BE2C (cell line): ENCODE results near the gene ZC3H12C.

Experiments used
- DNase-seq: peaks from one replicate; pipeline ENCODE4 v3.0.0-alpha.2; 2020
- H3K27me3 ChIP-seq: fragments of 250-450 bp; sonication (Bioruptor Pico); 2 replicates; pipeline ENCODE4 v1.5.1; 2020; ENCODE audit warnings: mild to moderate bottlenecking
- H3K36me3 ChIP-seq: fragments of 250-450 bp; sonication (Bioruptor Pico); 2 replicates; pipeline ENCODE4 v1.5.1; 2020; ENCODE audit warnings: mild to moderate bottlenecking
- H3K4me1 ChIP-seq: fragments of 250-450 bp; sonication (Bioruptor Pico); 2 replicates; pipeline ENCODE4 v1.5.1; 2020
- H3K4me3 ChIP-seq: 2 replicates; pipeline ENCODE4 v1.5.1; 2011; ENCODE audit warnings: low read depth, low read length
- H3K9me3 ChIP-seq: fragments of 250-450 bp; sonication (Bioruptor Pico); 2 replicates; pipeline ENCODE4 v1.5.1; 2020
- CTCF ChIP-seq: IDR thresholded peaks from 2 replicates; pipeline ENCODE4 v1.5.1; 2012; ENCODE audit warnings: mild to moderate bottlenecking, low read depth, low read length

The ZC3H12C gene

DNA sequence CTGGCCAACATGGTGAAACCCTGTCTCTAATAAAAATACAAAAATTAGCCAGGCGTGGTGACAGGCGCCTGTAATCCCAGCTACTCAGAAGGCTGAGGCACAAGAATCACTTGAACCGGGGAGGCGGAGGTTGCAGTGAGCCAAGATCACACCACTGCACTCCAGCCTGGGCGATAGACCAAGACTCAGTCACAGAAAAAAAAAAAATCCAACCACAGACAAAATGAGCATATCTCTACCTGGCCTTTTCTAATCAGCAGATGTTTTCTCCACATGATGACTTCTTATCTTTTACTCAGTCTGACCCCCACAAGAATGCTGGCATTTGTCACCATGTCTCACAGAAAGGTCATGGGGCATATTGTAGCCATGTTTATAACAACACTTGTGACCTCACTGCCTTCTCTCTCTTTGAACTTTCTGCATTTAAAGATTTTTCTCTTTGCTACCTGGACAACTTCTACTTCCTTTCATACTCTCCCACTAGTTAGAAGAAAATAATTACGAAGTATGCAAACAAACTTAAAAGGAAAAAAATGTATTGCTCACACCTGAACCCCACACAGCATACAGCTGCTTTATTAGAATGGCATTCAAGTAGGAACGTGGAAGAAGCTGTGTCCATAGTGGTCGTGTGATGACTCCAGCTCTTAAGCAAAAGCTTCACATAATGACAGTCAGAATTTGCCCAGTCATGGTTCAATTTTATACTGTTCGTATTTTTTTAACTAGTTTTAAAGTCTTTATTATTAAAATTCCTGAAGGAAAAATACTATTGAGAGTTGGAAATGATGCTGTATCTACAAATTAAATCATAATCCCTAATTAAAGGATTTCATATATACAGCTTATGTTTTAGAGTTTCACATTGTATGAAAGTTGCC lies 65.4 kb downstream of the ZC3H12C start:
- peaks cover 19% of the 10 kb centered on the region for H3K36me3 ChIP-seq
- no peak overlapping the region for H3K4me3 ChIP-seq
- no peaks in the 10 kb centered on the region for H3K27me3 ChIP-seq
- H3K9me3 ChIP-seq = no peaks in the 10 kb centered on the region
- TF ChIP-seq CTCF = no peak
- no peaks in the 10 kb centered on the region for H3K4me1 ChIP-seq
- DNase-seq = no peak

GRCh38 chr11:110159476-110159875 lies 66.3 kb downstream of the ZC3H12C start:
- no peak for TF ChIP-seq CTCF
- Histone ChIP-seq H3K4me1 (no peaks in the 10 kb centered on the region), H3K9me3 (no peaks in the 10 kb centered on the region), H3K4me3 (no peak overlapping the region), H3K36me3 (peaks cover 19% of the 10 kb centered on the region), H3K27me3 (no peaks in the 10 kb centered on the region)
- DNase-seq = no peak

GRCh38 chr11:110160016-110160415 lies 66.8 kb downstream of the ZC3H12C start:
- H3K27me3 ChIP-seq = no peaks in the 10 kb centered on the region
- no peaks in the 10 kb centered on the region for H3K4me1 ChIP-seq
- H3K9me3 ChIP-seq = no peaks in the 10 kb centered on the region
- TF ChIP-seq CTCF = no peak
- DNase-seq = no peak
- H3K36me3 ChIP-seq = peaks cover 20% of the 10 kb centered on the region
- no peak overlapping the region for H3K4me3 ChIP-seq

GRCh38 chr11:110160437-110160836 lies 67.2 kb downstream of the ZC3H12C start:
- DNase-seq = no peak

DNA sequence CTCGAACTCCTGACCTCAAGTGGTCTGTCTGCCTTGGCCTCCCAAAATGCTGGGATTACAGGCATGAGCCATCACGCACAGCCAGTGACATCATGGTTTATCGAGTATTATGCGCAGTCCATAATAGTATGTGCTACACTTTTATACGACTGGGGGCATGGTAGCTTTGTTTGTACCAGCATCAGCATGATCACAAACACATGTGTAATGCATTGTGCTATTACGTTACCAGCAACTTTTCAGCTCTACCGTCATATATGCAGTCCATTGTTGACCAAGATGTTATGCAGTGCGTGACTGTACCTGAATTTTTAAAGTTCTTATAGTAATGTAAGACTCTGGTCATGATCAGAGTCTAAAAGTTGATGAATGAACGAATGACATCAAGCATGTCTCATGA lies 67.9 kb downstream of the ZC3H12C start:
- H3K9me3 ChIP-seq = no peaks in the 10 kb centered on the region
- H3K4me3 ChIP-seq = no peak overlapping the region
- H3K4me1 ChIP-seq = no peaks in the 10 kb centered on the region
- DNase-seq = no peak
- no peaks in the 10 kb centered on the region for H3K27me3 ChIP-seq
- TF ChIP-seq CTCF = no peak
- peaks cover 26% of the 10 kb centered on the region for H3K36me3 ChIP-seq

More at GRCh38 chr11:110160437-110160836, 67.2 kb downstream of the ZC3H12C start:
- H3K4me1 ChIP-seq = no peaks in the 10 kb centered on the region
- H3K27me3 ChIP-seq = no peaks in the 10 kb centered on the region
- TF ChIP-seq CTCF = no peak
- no peaks in the 10 kb centered on the region for H3K9me3 ChIP-seq
- H3K4me3 ChIP-seq = no peak overlapping the region
- H3K36me3 ChIP-seq = peaks cover 24% of the 10 kb centered on the region

DNA sequence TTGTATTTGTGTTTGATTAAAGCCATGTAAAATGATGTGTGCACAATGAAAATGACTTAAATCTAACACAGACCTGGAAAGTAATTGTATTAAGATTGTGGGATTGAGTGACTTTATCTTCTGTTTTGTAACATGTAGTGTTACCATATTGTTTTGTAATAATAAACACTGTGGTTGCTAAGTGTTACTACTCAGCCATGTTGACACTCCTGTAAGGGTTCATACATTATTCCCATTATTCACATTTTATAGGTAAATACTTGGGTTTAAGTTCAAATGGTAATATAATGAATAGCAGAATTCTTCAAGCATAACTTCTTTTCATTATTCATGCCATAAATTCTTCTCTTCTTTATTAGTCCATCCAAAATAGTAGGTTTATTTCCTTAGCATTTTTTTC lies 69.0 kb downstream of the ZC3H12C start:
- Histone ChIP-seq H3K9me3 (no peaks in the 10 kb centered on the region), H3K4me3 (no peak overlapping the region), H3K27me3 (no peaks in the 10 kb centered on the region), H3K4me1 (no peaks in the 10 kb centered on the region), H3K36me3 (peaks cover 26% of the 10 kb centered on the region)
- DNase-seq = no peak
- TF ChIP-seq CTCF = no peak
